OCI-LY3 (cell line): ENCODE results near the gene SERPINB8.

ENCODE experiments used
- CTCF ChIP-seq: fragments of 200-600, 300-600 bp; sonication (generic); IDR thresholded peaks from 2 replicates; pipeline ENCODE4 v1.5.1; 2014; ENCODE audit warnings: antibody characterized with exemption, low read length, low read depth
- EZH2phosphoT487 ChIP-seq: fragments of 200-600 bp; shearing (Covaris generic); IDR thresholded peaks from 2 replicates; pipeline ENCODE4 v1.6.1; 2018; ENCODE audit warnings: antibody characterized with exemption, mixed run types, low read depth

GRCh38 chr18:64026350-64026749, 56.5 kb downstream of the SERPINB8 start:
- TF ChIP-seq CTCF = no peak
- TF ChIP-seq EZH2phosphoT487 = no peak
